Colonic mucosa (tissue), 4 donors: Measurements from ENCODE around the gene THAP7. TPM values are rescaled to one million over a fixed set of nuclear protein-coding genes. Genes with fewer than 3 reads are reported as not detected.

Source experiments
- DNase-seq: peaks from one replicate; pipeline ENCODE4 v3.0.0-alpha.2; 2020
- H3K27ac ChIP-seq: fragments of 200-600 bp; one replicate; pipeline ENCODE4 v1.8.0; 2021
- H3K27me3 ChIP-seq: fragments of 200-600 bp; one replicate; pipeline ENCODE4 v1.8.0; 2021
- H3K36me3 ChIP-seq: fragments of 200-600 bp; one replicate; pipeline ENCODE4 v1.8.0; 2021
- H3K4me1 ChIP-seq: fragments of 200-600 bp; one replicate; pipeline ENCODE4 v1.8.0; 2021; ENCODE audit warnings: mild to moderate bottlenecking
- H3K4me3 ChIP-seq: fragments of 200-600 bp; one replicate; pipeline ENCODE4 v1.8.0; 2021
- H3K9ac ChIP-seq, 2 donors: one replicate each; pipeline ENCODE4 v1.7.0; 2013; ENCODE audit warnings: control low read depth in 2 of 2, low read depth in 2 of 2, low read length in 2 of 2
- H3K9me3 ChIP-seq: fragments of 200-600 bp; one replicate; pipeline ENCODE4 v1.8.0; 2021
- CTCF ChIP-seq: fragments of 200-600 bp; IDR thresholded peaks from one replicate; pipeline ENCODE4 v1.8.0; 2022; ENCODE audit warnings: antibody characterized with exemption, mild to moderate bottlenecking
- intact Hi-C: fragments of 100-400 bp; cut with DNase I; formaldehyde crosslinking; loops from one replicate; pipeline ENCODE4 v1.14.1; 2022
- total RNA-seq, 2 donors: library from RNA; stranded (reverse); fragmentation: NEBNext Ultra II Directional in 1 of 2; extraction: Animal tissue kit (Norgen Biotek cat#: 25700) in 1 of 2; gene quantifications; one replicate each; pipeline ENCODE4 v1.2.1, GENCODE V29; 2021
- donor health status: healthy.
- donor health status: DM: no; HTN: no; CAD: no.
- donor health status: DM: no; HTN: no; CAD: no.

The THAP7 gene
- total RNA-seq, 2 donors from 2014 or later: 12.9 to 23.3 TPM

- Histone ChIP-seq H3K27ac (no peak overlapping the region), H3K9ac (no peak overlapping the region), H3K4me1 (peaks cover 16% of the 10 kb centered on the region), H3K36me3 (peaks cover 12% of the 10 kb centered on the region), H3K9me3 (no peaks in the 10 kb centered on the region), H3K4me3 (no peak overlapping the region), H3K27me3 (no peaks in the 10 kb centered on the region)
- no peak for DNase-seq
- intact Hi-C loops: no loop called here
- TF ChIP-seq CTCF: no peak
Measured at GRCh38 chr22:20998411-20999336, 3.2 kb downstream of the THAP7 start.

GRCh38 chr22:20997536-20998257, 4.2 kb downstream of the THAP7 start:
- Histone ChIP-seq H3K9ac (no peak overlapping the region), H3K9me3 (no peaks in the 10 kb centered on the region), H3K27me3 (no peaks in the 10 kb centered on the region), H3K4me3 (no peak overlapping the region), H3K36me3 (peaks cover 12% of the 10 kb centered on the region), H3K4me1 (peaks cover 14% of the 10 kb centered on the region), H3K27ac (no peak overlapping the region)
- intact Hi-C loops: no loop called here
- DNase-seq: no peak
- no peak for TF ChIP-seq CTCF

GRCh38 chr22:20996598-20997535, 5.1 kb downstream of the THAP7 start:
- Histone ChIP-seq H3K9ac (no peak overlapping the region), H3K9me3 (no peaks in the 10 kb centered on the region), H3K27ac (no peak overlapping the region), H3K4me3 (no peak overlapping the region), H3K4me1 (peaks cover 14% of the 10 kb centered on the region), H3K27me3 (no peaks in the 10 kb centered on the region), H3K36me3 (peaks cover 12% of the 10 kb centered on the region)
- no peak for DNase-seq
- TF ChIP-seq CTCF: no peak
- intact Hi-C loops: no loop called here

- TF ChIP-seq CTCF: no peak
- Histone ChIP-seq H3K27ac (no peak overlapping the region), H3K9me3 (no peaks in the 10 kb centered on the region), H3K36me3 (peaks cover 12% of the 10 kb centered on the region), H3K27me3 (no peaks in the 10 kb centered on the region), H3K4me3 (no peak overlapping the region), H3K9ac (no peak overlapping the region), H3K4me1 (peaks cover 10% of the 10 kb centered on the region)
- DNase-seq: no peak
- intact Hi-C loops: no loop called here
Measured at GRCh38 chr22:20996031-20996410, 5.9 kb downstream of the THAP7 start.
